ENCODE results near the gene DDX46. TPM values are rescaled to one million over a fixed set of nuclear protein-coding genes. Genes with fewer than 3 reads are reported as not detected.

Gene DDX46
- total RNA-seq, 1 experiment from 2014 or later = 99.3 TPM

GRCh38 chr5:134736173-134736812, 22.3 kb upstream of the DDX46 start:
- no TSS peak for BruUV-seq (replicated peaks)
- DNase-seq (ENCODE audit: low read depth, low spot score) (no peak), ATAC-seq (no peak)
- Histone ChIP-seq H3K9me2 (ENCODE audit: insufficient read depth) (no peaks in the 10 kb centered on the region), H3K36me3 (ENCODE audit: control insufficient read depth in 1 of 2, insufficient read depth in 2 of 2, low read length in 2 of 2) (no peaks in the 10 kb centered on the region; a peak in 1 of 4 replicates), H3K4me2 (ENCODE audit: low read length) (no peak overlapping the region), H3K27ac (ENCODE audit: low read depth, low read length) (no peak overlapping the region), H3K79me2 (ENCODE audit: insufficient read depth, low read length) (peaks cover 28% of the 10 kb centered on the region), H3K9me3 (ENCODE audit: control insufficient read depth in 1 of 2, insufficient read depth in 1 of 2, low read depth in 1 of 2, low read length in 2 of 2) (no peaks in the 10 kb centered on the region), H3K4me3 (replicated peaks in 1 of 2; ENCODE audit: low read depth in 1 of 2, low read length in 2 of 2) (no peak overlapping the region), H4K20me1 (ENCODE audit: insufficient read depth) (no peaks in the 10 kb centered on the region), H3K9ac (ENCODE audit: low read length) (no peak overlapping the region), H3K4me1 (ENCODE audit: control insufficient read depth in 1 of 2, insufficient read depth in 2 of 2, low read length in 2 of 2) (peaks cover 9 to 24% of the 10 kb centered on the region in 2 experiments), H3K27me3 (ENCODE audit: insufficient read depth, low read length) (no peaks in the 10 kb centered on the region), H2AFZ (ENCODE audit: low read depth, low read length, poor library complexity, severe bottlenecking) (no peak overlapping the region)
- ChIA-PET RAD21 (ENCODE audit: low non-redundant PET in 1 of 2, low total read pairs in 2 of 2, uncharacterized antibody in 2 of 2, unreplicated experiment in 2 of 2) (no interaction called here), POLR2A (no interaction called here), CTCF (no interaction called here)
- intact Hi-C loops (cut with micrococcal nuclease) = loop anchor here (5.0 to 10.0 kb wide), 2 partner anchors 431 to 466 kb away; no protein-coding TSS in a partner anchor
- TF ChIP-seq ZFX (IDR thresholded peaks at IDR 0.05) (no peak), POLR2A (IDR thresholded peaks at IDR 0.05; ENCODE audit: borderline replicate concordance, extremely low read depth, insufficient read depth, insufficient read length) (no peak), MAX (IDR thresholded peaks at IDR 0.05) (no peak), TCF7L2 (IDR thresholded peaks at IDR 0.05; ENCODE audit: borderline replicate concordance, extremely low read depth, insufficient read depth, insufficient read length) (no peak), JUND (IDR thresholded peaks at IDR 0.05) (no peak), ATF3 (IDR thresholded peaks at IDR 0.05) (no peak), POLR2AphosphoS5 (IDR thresholded peaks at IDR 0.05; ENCODE audit: low read depth, low read length) (no peak), ZBTB33 (IDR thresholded peaks at IDR 0.05; ENCODE audit: extremely low read depth, insufficient replicate concordance, low read length) (no peak), ZNF274 (IDR thresholded peaks at IDR 0.05; ENCODE audit: low read depth, low read length) (no peak), SIN3A (IDR thresholded peaks at IDR 0.05; ENCODE audit: low read depth) (no peak), EZH2 (IDR thresholded peaks at IDR 0.05) (no peak), YY1 (IDR thresholded peaks at IDR 0.05; ENCODE audit: extremely low read depth, insufficient replicate concordance, low read depth, low read length) (no peak), SP1 (IDR thresholded peaks at IDR 0.05; ENCODE audit: low read depth) (no peak), CBX3 (IDR thresholded peaks at IDR 0.05; ENCODE audit: low read depth) (no peak), CEBPB (IDR thresholded peaks at IDR 0.05; ENCODE audit: low read depth) (no peak), EZH2phosphoT487 (IDR thresholded peaks at IDR 0.05; ENCODE audit: borderline replicate concordance) (no peak)

Data from HCT116 (cell line).